PC-9 (cell line): ENCODE data around the gene ALDH7A1. TPM values are rescaled to one million over a fixed set of nuclear protein-coding genes. Genes with fewer than 3 reads are reported as not detected.

Source experiments
- BruUV-seq: library from RNA; stranded (reverse); fragments of 400-500 nt; replicated peaks from 2 replicates; lab custom pipeline; 2021; lab: Mats Ljungman, UMichigan
- CTCF ChIA-PET: fragments of 300-600 bp; sonication (Branson Sonifier 250); formaldehyde crosslinking; loops from one replicate; lab custom pipeline; 2022; ENCODE audit warnings: antibody characterized with exemption; lab: Charles Lee
- POLR2A ChIA-PET: fragments of 300-600 bp; sonication (Branson Sonifier 250); formaldehyde crosslinking; loops from one replicate; lab custom pipeline; 2022; ENCODE audit warnings: antibody characterized with exemption; ENCODE audit not compliant: unreplicated experiment; lab: Charles Lee
- DNase-seq, 2 experiments: peaks; one replicate each; pipeline versions ENCODE4 v3.0.0 to v3.0.0-alpha.2; 2015 to 2022; ENCODE audit warnings: mixed read lengths in 1 of 2
- H2AFZ ChIP-seq: fragments of 200-600 bp; sonication (generic); 2 replicates; pipeline ENCODE4 v1.8.1; 2017; ENCODE audit warnings: antibody characterized with exemption
- H3F3A ChIP-seq: fragments of 200-600 bp; sonication (generic); 2 replicates; pipeline ENCODE4 v1.8.1; 2017; ENCODE audit warnings: antibody characterized with exemption, mild to moderate bottlenecking, low read depth; ENCODE audit not compliant: insufficient read depth
- H3K27ac ChIP-seq: fragments of 200-600 bp; sonication (generic); 2 replicates; pipeline ENCODE4 v1.6.1; 2016; ENCODE audit warnings: mixed run types
- H3K27me3 ChIP-seq: fragments of 200-600 bp; sonication (generic); 2 replicates; pipeline ENCODE4 v1.6.1; 2016; ENCODE audit warnings: low read depth, mixed run types; ENCODE audit not compliant: insufficient read depth
- H3K36me3 ChIP-seq: fragments of 200-600 bp; sonication (generic); 2 replicates; pipeline ENCODE4 v1.6.1; 2016; ENCODE audit warnings: low read depth, mixed run types
- H3K4me1 ChIP-seq: fragments of 200-600 bp; sonication (generic); replicated peaks from 2 replicates; pipeline ENCODE4 v1.6.1; 2016; ENCODE audit warnings: mixed run types; ENCODE audit not compliant: insufficient read depth
- H3K4me2 ChIP-seq: fragments of 200-600 bp; sonication (generic); 2 replicates; pipeline ENCODE4 v1.6.1; 2017; ENCODE audit warnings: mixed run types
- H3K4me3 ChIP-seq: fragments of 200-600 bp; sonication (generic); 2 replicates; pipeline ENCODE4 v1.6.1; 2016; ENCODE audit warnings: mixed run types
- H3K79me2 ChIP-seq: fragments of 200-600 bp; sonication (generic); 2 replicates; pipeline ENCODE4 v1.6.1; 2017; ENCODE audit warnings: low read depth, mixed run types
- H3K9me2 ChIP-seq: fragments of 200-600 bp; sonication (generic); 2 replicates; pipeline ENCODE4 v1.8.1; 2017; ENCODE audit warnings: mild to moderate bottlenecking; ENCODE audit not compliant: insufficient read depth
- H3K9me3 ChIP-seq: fragments of 200-600 bp; sonication (generic); 2 replicates; pipeline ENCODE4 v1.8.1; 2016; ENCODE audit warnings: low read depth; ENCODE audit not compliant: insufficient read depth
- H4K20me1 ChIP-seq: fragments of 200-600 bp; sonication (generic); 2 replicates; pipeline ENCODE4 v1.8.1; 2017; ENCODE audit not compliant: insufficient read depth
- EZH2 ChIP-seq: fragments of 200-600 bp; sonication (generic); IDR thresholded peaks from 2 replicates; pipeline ENCODE4 v1.8.0; 2017; ENCODE audit warnings: antibody characterized with exemption, low read depth
- intact Hi-C: fragments of 100-400 bp; cut with micrococcal nuclease; formaldehyde crosslinking; loops from one replicate; pipeline ENCODE4 v1.10.0; 2022; ENCODE audit not compliant: unreplicated experiment
- total RNA-seq: library from RNA; stranded (reverse); gene quantifications from 2 replicates; pipeline ENCODE4 v1.2.3, GENCODE V29; 2021
- TF ChIP-seq, protein P1 (sequence below): fragments of 200-600 bp; sonication (generic); conservative IDR thresholded peaks from 2 replicates; pipeline ENCODE4 v1.6.1; 2017; ENCODE audit warnings: mixed run types, antibody characterized with exemption, mild to moderate bottlenecking, moderate library complexity

The ALDH7A1 gene
- total RNA-seq, 1 experiment from 2014 or later: 109 TPM

GRCh38 chr5:126543660-126544059 lies 51.4 kb downstream of the ALDH7A1 start:
- H3K27me3 ChIP-seq: no peaks in the 10 kb centered on the region
- no TSS peak for BruUV-seq
- ChIA-PET POLR2A (interaction anchor here (0.7 kb wide), 1 partner anchor 61 kb away, joined by 12 read pairs; no protein-coding TSS in a partner anchor), CTCF (interaction anchor here (0.5 kb wide), 1 partner anchor 265 kb away, joined by 4 read pairs; no protein-coding TSS in a partner anchor)
- intact Hi-C loops: loop anchor here (5.0 to 10.0 kb wide), 2 partner anchors 54 to 261 kb away; partner anchors contain the start of gene ALDH7A1
- peaks cover 5% of the 10 kb centered on the region for H3K4me1 ChIP-seq
- no peaks in the 10 kb centered on the region for H3K9me2 ChIP-seq
- no peak overlapping the region for H2AFZ ChIP-seq
- H3K4me2 ChIP-seq: no peak overlapping the region
- no peak overlapping the region for H3K27ac ChIP-seq
- TF ChIP-seq, protein P1, sequence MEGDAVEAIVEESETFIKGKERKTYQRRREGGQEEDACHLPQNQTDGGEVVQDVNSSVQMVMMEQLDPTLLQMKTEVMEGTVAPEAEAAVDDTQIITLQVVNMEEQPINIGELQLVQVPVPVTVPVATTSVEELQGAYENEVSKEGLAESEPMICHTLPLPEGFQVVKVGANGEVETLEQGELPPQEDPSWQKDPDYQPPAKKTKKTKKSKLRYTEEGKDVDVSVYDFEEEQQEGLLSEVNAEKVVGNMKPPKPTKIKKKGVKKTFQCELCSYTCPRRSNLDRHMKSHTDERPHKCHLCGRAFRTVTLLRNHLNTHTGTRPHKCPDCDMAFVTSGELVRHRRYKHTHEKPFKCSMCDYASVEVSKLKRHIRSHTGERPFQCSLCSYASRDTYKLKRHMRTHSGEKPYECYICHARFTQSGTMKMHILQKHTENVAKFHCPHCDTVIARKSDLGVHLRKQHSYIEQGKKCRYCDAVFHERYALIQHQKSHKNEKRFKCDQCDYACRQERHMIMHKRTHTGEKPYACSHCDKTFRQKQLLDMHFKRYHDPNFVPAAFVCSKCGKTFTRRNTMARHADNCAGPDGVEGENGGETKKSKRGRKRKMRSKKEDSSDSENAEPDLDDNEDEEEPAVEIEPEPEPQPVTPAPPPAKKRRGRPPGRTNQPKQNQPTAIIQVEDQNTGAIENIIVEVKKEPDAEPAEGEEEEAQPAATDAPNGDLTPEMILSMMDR: no peak
- TF ChIP-seq EZH2: no peak
- no peaks in the 10 kb centered on the region for H3K9me3 ChIP-seq
- no peak for DNase-seq
- H3K4me3 ChIP-seq: no peak overlapping the region
- no peaks in the 10 kb centered on the region for H3K79me2 ChIP-seq
- H3K36me3 ChIP-seq: no peaks in the 10 kb centered on the region
- H3F3A ChIP-seq: no peaks in the 10 kb centered on the region
- H4K20me1 ChIP-seq: no peaks in the 10 kb centered on the region

GRCh38 chr5:126543009-126543408 lies 52.0 kb downstream of the ALDH7A1 start:
- H3K4me3 ChIP-seq: no peak overlapping the region
- CTCF ChIA-PET: interaction anchor here (0.5 kb wide), 1 partner anchor 266 kb away, joined by 4 read pairs; no protein-coding TSS in a partner anchor
- no peak for DNase-seq
- intact Hi-C loops: loop anchor here (5.0 to 10.0 kb wide), 2 partner anchors 54 to 262 kb away; partner anchors contain the start of gene ALDH7A1
- no peaks in the 10 kb centered on the region for H3K9me3 ChIP-seq
- no peaks in the 10 kb centered on the region for H3K9me2 ChIP-seq
- H4K20me1 ChIP-seq: no peaks in the 10 kb centered on the region
- TF ChIP-seq EZH2: no peak
- TF ChIP-seq, protein P1: no peak
- H3K4me1 ChIP-seq: peaks cover 6% of the 10 kb centered on the region
- no TSS peak for BruUV-seq
- no peaks in the 10 kb centered on the region for H3K36me3 ChIP-seq
- no peaks in the 10 kb centered on the region for H3K27me3 ChIP-seq
- H3K4me2 ChIP-seq: no peak overlapping the region
- POLR2A ChIA-PET: no interaction called here
- no peak overlapping the region for H3K27ac ChIP-seq
- no peaks in the 10 kb centered on the region for H3F3A ChIP-seq
- no peaks in the 10 kb centered on the region for H3K79me2 ChIP-seq
- no peak overlapping the region for H2AFZ ChIP-seq

- peaks cover 6% of the 10 kb centered on the region for H3K4me1 ChIP-seq
- H3K4me3 ChIP-seq: no peak overlapping the region
- H4K20me1 ChIP-seq: no peaks in the 10 kb centered on the region
- no peak for DNase-seq
- no peaks in the 10 kb centered on the region for H3K79me2 ChIP-seq
- H3K9me3 ChIP-seq: no peaks in the 10 kb centered on the region
- no peak overlapping the region for H2AFZ ChIP-seq
- TF ChIP-seq, protein P1: no peak
- TF ChIP-seq EZH2: no peak
- H3K27me3 ChIP-seq: no peaks in the 10 kb centered on the region
- H3K9me2 ChIP-seq: no peaks in the 10 kb centered on the region
- no TSS peak for BruUV-seq
- CTCF ChIA-PET: interaction anchor here (0.6 to 0.7 kb wide), 2 partner anchors 11 to 310 kb away, joined by 4 to 5 read pairs; no protein-coding TSS in a partner anchor
- intact Hi-C loops: loop anchor here (5.0 to 10.0 kb wide), 2 partner anchors 55 to 262 kb away; partner anchors contain the start of gene ALDH7A1
- no peak overlapping the region for H3K4me2 ChIP-seq
- no peaks in the 10 kb centered on the region for H3K36me3 ChIP-seq
- POLR2A ChIA-PET: no interaction called here
- H3K27ac ChIP-seq: no peak overlapping the region
- no peaks in the 10 kb centered on the region for H3F3A ChIP-seq
These were observed 52.6 kb downstream of the ALDH7A1 start for GRCh38 chr5:126542441-126542840.
